Cortex of kidney (tissue), 1 donor: Measurements from ENCODE around the gene ATP6V1C2.
"Not testable (repeated sequence)": the region's sequence is repeated elsewhere in the genome, so short reads cannot be mapped to it uniquely, and the experiment has no call there.

ENCODE experiments used
- DNase-seq: peaks from one replicate; lab custom pipeline; 2025; lab: John Stamatoyannopoulos, UW

The ATP6V1C2 gene

GRCh38 chr2:10770956-10771750, 49.7 kb downstream of the ATP6V1C2 start:
- DNase-seq, result no peak

DNA sequence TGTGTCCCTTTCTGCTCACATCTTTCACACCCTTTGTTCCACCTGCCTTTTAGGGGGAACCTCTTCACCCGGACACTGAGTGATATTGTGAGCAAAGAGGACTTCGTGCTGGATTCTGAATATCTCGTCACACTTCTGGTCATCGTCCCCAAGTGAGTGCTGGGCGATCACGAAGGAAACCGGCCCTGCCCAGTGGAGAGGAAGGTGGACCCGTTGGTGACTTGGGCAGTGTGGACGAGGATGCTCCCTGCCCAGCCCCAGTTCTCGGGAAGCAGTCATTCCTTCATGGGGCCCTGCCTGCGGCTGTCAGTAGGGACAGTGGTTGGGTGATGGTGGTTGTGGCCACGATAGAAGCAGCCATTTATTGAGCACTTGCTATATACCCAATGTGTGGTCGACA, 50.4 kb downstream of the ATP6V1C2 start:
- DNase-seq, result no peak

- DNase-seq, result no peak
Measured at GRCh38 chr2:10772201-10772867, 50.9 kb downstream of the ATP6V1C2 start.

GRCh38 chr2:10772868-10773215, 51.4 kb downstream of the ATP6V1C2 start:
- DNase-seq, result no peak

DNA sequence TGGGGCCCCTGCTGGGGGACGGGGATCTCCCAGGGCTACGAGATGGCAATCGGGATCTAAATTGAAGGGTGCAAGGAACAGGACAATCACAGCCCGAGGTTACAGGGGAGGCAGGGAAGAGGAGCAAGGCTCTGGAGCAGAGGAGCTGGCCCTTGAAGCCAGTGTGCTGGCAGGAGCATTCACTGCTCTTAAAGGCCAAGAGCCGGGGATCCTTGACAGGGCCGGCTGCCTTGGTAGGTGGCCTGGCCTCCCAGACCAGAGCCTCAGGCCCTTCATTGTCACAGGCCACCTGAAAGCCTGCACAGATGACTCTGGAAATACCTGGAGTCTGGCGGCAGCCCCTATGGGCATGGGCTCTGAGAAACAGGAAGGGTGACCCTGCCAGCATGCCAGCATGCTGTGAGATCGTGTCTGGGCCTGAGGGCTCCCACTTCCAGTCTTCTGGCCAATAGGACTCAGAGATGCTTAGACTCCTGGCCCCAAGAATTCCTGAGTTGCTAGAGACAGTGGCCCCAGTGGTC, 52.5 kb downstream of the ATP6V1C2 start:
- DNase-seq, result no peak

DNA sequence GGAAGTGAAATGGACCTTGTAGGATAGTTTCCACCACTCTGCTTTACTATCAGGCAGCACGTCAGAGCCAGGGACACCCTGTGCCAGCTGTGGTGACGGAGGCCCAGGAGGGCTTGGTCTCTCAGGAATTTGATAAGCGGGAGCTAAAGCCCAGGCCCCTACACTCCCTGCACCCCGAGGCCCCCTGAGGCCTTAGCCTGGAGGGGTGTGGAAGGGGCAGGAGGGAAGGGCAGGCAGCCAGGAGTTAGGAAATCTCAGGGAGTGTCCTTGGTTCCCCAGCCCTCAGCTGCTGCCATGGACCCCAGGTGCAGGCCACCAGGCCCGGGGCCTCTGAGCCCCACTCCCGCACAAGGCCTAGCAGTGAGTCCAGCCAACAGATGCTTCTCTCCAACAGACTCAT, 53.0 kb downstream of the ATP6V1C2 start:
- no peak for DNase-seq

DNA sequence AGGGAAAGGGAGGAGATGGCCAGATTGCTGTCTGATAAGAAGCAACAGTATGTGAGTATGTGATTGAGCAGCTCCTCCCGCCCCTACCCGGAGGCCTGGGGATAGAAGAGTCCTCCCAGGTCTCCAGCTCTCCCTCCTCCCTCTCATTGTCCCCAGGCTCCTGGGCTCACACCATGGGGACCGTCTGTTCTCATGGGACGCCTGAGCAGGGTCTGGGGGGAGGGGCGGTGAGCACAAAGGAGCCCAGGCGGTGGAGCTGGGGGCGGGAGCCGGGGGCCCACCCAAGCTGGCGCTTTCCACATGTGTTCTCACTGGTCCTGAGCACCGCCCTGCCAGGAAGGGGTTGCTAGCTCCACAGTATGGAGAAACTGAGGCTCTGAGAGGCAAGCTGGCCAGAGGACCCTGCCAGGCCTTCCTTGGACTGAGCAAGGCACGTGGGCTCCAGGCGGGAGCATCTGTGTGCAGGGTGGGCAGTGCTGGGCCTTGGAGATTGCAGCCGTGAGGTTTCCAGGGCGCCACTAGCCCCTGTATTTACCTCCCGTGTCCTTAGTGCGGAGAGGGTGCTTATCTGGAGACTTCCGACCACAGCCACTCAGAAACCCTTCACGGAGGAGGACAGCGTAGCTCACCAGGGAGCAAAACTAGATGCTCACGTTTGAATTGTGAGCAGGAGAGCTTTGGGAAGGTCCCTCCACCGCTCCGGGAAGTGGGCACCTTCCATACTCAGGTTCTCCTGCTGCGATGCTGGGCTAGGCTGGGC, 53.8 kb downstream of the ATP6V1C2 start:
- DNase-seq, result no peak

DNA sequence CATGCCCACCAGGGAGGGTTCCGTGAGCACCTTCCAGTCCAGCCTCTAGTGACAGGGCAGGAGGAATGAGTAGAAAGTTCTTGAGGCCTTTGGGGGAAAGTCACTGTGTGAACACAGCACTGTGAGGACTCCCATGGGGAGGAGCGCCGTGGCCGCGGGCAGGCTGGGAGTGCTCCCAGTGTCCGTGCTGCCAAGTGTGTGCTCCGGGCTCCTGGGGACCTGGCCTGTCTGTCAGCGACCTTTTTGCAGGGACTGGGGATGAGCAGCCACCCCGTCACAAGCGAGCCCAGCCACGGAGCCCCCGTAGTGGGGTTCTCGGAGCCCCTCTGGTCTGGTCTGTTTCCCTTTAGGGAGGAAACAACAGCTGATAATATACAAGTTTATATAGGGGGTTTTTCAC, 54.4 kb downstream of the ATP6V1C2 start:
- no peak for DNase-seq

DNA sequence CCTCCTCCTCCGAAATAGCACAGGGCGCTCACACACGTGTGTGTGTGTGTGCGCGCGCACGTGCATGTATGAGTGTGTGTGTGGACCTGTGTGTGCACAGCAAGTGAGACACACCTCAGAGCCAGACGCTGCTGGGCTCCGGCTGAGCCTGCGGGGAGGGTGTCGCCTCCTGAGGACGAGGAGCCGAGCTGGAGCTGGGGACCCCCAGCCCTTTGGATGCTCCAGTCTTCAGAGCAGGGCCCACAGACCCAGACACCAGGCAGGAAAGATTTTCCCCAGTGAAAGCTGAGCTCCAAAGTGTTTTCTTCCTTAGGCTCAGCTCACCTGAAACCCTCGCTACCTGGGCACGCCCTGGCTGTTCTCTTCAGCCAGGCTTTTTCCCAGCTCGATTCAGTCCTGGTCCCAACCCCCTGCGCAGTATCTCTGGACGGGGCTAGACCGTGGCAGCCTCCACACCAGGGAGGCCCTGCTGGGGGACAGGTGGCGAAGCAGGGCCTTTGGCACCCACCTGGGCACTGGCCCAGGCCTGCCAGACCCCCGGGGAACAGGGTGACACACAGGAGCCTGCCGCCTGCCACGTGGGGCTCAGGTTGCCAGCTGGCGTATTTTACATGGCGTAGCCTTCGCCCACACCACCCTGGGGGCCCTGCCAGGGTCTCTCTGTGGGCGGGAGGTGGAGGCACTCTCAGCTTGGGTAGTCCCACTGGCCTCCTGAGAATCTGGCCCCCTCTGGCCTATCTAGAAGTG, 55.0 kb downstream of the ATP6V1C2 start:
- DNase-seq, result no peak

DNA sequence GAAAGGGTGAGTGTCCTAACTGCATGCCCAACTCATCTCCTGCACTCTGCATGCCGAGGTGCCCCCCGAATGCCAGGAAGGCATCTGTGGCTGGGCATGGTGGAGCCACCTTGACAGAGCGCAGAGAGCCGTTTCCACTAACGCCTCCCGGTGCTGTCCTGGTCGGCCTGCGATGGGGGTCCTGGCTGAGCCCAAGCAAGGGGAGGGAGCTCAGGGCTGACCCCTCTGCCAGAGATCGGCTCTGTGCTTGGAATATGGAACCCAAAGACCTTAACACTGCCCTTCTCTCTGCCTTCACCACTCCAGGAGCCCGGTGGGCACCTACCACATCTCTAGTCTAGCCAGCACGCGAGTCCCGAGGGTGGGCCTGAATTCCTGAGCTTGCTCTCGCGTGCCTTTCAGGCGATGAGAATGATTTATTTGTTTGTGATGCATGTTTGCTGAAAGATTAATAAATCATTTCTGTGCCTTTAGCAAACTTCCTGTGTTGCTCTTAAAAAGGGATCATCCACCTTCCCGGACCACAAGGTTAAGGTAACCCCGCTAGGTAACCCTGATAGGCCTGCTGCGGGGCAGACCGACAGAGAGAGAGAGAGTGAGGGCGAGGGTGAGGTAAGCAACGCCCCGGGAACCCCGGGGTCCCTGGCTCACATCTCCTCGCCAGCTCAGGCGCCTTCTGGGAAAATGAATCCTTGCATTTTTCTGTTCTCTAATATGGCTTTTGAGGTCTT, 55.8 kb downstream of the ATP6V1C2 start:
- DNase-seq, result no peak

DNA sequence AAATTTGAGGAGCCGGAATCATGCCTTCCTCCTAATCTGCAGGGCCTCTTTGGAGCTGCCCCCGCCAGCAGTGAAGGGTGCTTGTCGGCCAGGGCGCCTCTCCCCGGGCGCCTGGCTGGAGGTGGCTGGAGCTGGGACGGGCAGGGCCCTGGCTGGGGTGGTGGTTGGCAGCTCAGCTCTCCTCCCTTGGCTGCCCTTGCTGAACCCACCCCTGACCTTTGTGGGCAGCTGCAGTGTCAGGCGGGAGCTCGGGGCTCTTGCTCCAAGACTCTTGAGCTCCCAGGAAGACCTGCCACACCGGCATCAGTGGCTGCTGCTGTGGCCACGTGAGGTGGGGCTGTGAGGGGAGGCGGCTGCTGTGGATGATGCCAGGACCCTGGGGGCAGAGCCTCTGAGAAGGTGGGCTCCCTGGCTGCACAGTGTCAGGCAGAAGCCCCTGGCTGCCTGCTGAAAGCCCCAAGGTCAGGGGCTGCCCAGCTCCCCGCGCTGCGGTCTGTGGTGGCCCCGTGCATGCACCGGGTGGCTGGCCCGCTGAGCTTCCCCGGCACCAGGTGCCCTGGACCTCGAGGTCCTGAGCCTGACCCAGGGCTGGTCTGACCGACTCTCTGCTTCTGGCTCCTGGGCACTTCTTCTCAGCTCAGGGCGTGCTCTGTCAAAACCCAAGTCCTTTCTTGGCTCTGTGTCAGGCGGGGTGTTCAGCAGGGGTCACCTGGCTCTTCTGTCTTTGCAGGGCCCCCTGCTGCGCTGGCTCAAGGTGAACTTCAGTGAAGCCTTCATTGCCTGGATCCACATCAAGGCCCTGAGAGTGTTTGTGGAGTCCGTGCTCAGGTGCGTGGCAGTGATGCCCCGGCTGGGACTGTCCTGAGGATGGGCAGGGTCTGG, 56.7 kb downstream of the ATP6V1C2 start:
- DNase-seq, result no peak

- no peak for DNase-seq
Measured at GRCh38 chr2:10778724-10779115, 57.3 kb downstream of the ATP6V1C2 start.

- no peak for DNase-seq
Measured at GRCh38 chr2:10779776-10780490, 58.5 kb downstream of the ATP6V1C2 start.

DNA sequence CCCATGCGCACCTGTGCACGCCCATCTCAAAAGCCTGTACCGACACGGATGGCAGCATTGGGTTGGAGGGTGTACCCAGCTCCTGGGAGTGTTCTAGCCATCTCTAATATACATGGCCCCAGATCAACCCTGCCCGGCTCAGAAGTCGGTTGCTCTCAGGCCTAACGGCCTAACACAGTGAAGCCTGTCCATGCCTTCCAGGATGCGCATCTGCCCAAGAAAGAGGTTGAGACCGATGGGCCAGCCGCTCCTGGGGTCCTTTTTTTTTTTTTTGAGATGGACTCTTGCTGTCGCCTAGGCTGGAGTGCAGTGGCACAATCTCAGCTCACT, 59.0 kb downstream of the ATP6V1C2 start:
- no peak for DNase-seq

DNA sequence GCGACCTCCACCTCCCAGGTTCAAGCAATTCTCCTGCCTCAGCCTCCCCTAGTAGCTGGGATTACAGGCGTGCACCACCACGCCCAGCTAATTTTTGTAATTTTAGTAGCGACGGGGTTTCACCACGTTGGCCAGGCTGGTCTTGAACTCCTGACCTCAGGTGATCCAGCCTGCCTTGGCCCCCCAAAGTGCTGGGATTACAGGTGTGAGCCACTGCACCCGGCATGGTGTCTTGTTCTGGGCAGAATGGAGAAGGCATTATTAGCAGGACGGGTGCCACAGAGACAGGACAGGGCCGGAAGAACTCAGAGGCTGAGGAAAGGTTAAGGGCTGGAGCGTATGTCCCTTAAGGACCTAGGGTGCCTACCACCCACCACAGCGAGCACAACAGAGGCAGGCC, 59.4 kb downstream of the ATP6V1C2 start:
- DNase-seq, result not testable (repeated sequence)

DNA sequence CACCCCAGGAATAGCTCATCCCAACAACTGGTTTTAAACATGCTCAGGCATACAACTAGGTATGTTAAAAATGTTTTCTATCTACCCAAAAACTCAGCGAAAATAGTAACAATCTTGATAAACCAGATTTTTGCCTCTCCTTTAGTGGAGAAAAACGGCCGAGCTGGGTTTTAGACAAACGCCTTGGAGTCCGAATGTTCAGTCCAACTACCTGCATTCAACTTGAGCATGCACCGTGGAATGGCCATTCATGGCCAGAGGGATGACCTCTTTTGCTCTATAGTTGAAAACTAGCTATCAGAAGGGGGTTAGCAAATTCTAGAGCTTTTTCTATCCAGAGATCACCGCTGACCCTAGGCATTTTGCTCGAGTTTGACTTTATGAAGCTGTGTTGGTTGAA, 60.3 kb downstream of the ATP6V1C2 start:
- no peak for DNase-seq

DNA sequence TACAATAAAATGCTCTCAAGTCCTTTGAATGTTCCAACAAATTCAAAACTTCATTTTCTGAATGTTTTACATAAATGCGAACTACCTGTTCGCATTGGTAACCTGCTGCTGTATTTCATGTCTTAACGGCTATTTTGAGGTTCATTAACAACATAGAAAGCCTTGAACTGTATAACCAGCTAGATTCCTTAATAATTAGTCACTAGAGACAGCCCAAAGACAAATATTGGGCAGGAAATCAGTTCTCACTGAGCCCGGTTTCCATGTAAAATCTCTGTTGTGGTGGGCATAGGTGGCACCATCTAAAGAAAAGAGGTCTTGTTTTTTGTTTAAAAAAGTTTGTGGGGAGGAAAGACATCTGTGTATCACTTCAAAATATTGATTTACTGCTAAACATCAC, 62.0 kb downstream of the ATP6V1C2 start:
- no peak for DNase-seq

DNA sequence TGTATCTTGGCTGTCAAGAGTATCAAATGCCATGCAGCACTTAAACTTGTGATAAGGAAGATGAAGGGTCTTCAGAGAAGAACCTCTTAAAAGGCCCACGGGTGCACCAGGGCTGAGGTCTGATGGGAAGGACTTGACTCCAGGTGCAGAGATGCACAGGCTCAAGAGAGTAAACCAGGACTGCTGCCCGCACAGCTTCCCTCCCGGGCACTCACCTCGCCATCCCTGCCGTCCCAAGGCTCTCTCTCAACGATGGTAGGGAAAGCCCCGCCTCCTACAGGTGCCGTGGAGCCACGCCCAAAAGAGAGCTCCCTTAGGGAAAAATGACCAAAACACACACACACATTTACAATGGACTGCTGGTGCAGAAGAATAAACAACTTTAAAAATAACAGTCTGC, 63.3 kb downstream of the ATP6V1C2 start:
- no peak for DNase-seq

GRCh38 chr2:10785260-10785659, 63.8 kb downstream of the ATP6V1C2 start:
- DNase-seq, result no peak
